Endothelial cell of umbilical vein (primary cell): ENCODE data around the gene COL16A1. TPM values are rescaled to one million over a fixed set of nuclear protein-coding genes. Genes with fewer than 3 reads are reported as not detected.

ENCODE experiments used
- BruUV-seq: library from RNA; stranded (reverse); fragments of 400-500 nt; replicated peaks from 2 replicates; lab custom pipeline; 2021; lab: Mats Ljungman, UMichigan
- CTCF ChIA-PET: fragments of 300-600, 350-600 bp; sonication (Branson Sonifier 250); formaldehyde crosslinking; loops from one replicate; lab custom pipeline; 2021; ENCODE audit warnings: antibody characterized with exemption, inconsistent platforms; lab: Charles Lee
- POLR2A ChIA-PET: fragments of 300-600, 350-600 bp; sonication (Branson Sonifier 250); formaldehyde crosslinking; loops from one replicate; lab custom pipeline; 2021; ENCODE audit warnings: antibody characterized with exemption, inconsistent platforms; lab: Charles Lee
- DNase-seq: peaks from one replicate; pipeline ENCODE4 v3.0.0-alpha.2; 2011; ENCODE audit warnings: low read depth, low spot score
- FAIRE-seq: peaks from 2 replicates; lab custom pipeline; 2011; peaks lifted over from hg19 to GRCh38; lab: Jason Lieb, UNC
- H2AFZ ChIP-seq: 2 replicates; pipeline ENCODE4 v1.6.0; 2012; ENCODE audit warnings: low read depth, low read length, control low read depth, inconsistent platforms
- H3K27ac ChIP-seq: 2 replicates; pipeline ENCODE4 v1.5.1; 2011; ENCODE audit warnings: low read depth, mild to moderate bottlenecking, control low read depth, low read length, moderate library complexity; ENCODE audit not compliant: insufficient read depth
- H3K27me3 ChIP-seq, 2 experiments: 2 replicates each; pipeline versions ENCODE4 v1.6.0 to v1.6.1; 2011; ENCODE audit warnings: low read length in 2 of 2, mixed read lengths in 1 of 2; ENCODE audit not compliant: control insufficient read depth in 2 of 2, insufficient read depth in 2 of 2
- H3K36me3 ChIP-seq, 2 experiments: 2 replicates in 1 of 2; 3 replicates in 1 of 2; pipeline ENCODE4 v1.5.1; 2011; ENCODE audit warnings: low read length in 2 of 2, mild to moderate bottlenecking in 1 of 2, moderate library complexity in 1 of 2; ENCODE audit not compliant: control insufficient read depth in 2 of 2, insufficient read depth in 2 of 2; ENCODE audit errors: extremely low read depth in 1 of 2
- H3K4me1 ChIP-seq: 3 replicates; pipeline ENCODE4 v1.5.1; 2011; ENCODE audit warnings: mild to moderate bottlenecking, low read length; ENCODE audit not compliant: control insufficient read depth, insufficient read depth; ENCODE audit errors: extremely low read depth
- H3K4me2 ChIP-seq: 2 replicates; pipeline ENCODE4 v1.6.1; 2011; ENCODE audit warnings: low read length, control low read depth, mixed read lengths; ENCODE audit not compliant: insufficient read depth
- H3K4me3 ChIP-seq, 3 experiments: fragments of 200-600 bp in 1 of 3; sonication (generic), shearing (Covaris generic) in 1 of 3; replicated peaks in 1 of 3; 2 replicates each; pipeline ENCODE4 v1.5.1; 2011 to 2016; ENCODE audit warnings: control low read depth in 3 of 3, low read length in 3 of 3, mild to moderate bottlenecking in 2 of 3, inconsistent platforms in 1 of 3, low read depth in 1 of 3, moderate library complexity in 1 of 3; ENCODE audit not compliant: insufficient read depth in 1 of 3
- H3K79me2 ChIP-seq: 2 replicates; pipeline ENCODE4 v1.6.0; 2012; ENCODE audit warnings: low read length, inconsistent platforms; ENCODE audit not compliant: control insufficient read depth, insufficient read depth
- H3K9ac ChIP-seq: replicated peaks from 2 replicates; pipeline ENCODE3; 2011; ENCODE audit warnings: low read length, control low read depth; ENCODE audit not compliant: insufficient read depth; ENCODE audit errors: extremely low read depth
- H3K9me1 ChIP-seq: replicated peaks from 3 replicates; pipeline ENCODE4 v1.6.0; 2011; ENCODE audit warnings: mild to moderate bottlenecking, low read length; ENCODE audit not compliant: control insufficient read depth, insufficient read depth; ENCODE audit errors: extremely low read depth
- H3K9me3 ChIP-seq: replicated peaks from 2 replicates; pipeline ENCODE4 v1.5.1; 2012; ENCODE audit warnings: low read length, inconsistent platforms; ENCODE audit not compliant: control insufficient read depth, insufficient read depth
- H4K20me1 ChIP-seq: replicated peaks from 2 replicates; pipeline ENCODE3; 2011; ENCODE audit warnings: mild to moderate bottlenecking, low read length; ENCODE audit not compliant: control insufficient read depth, insufficient read depth; ENCODE audit errors: extremely low read depth
- CTCF ChIP-seq, 2 donors: IDR thresholded peaks; 1 replicate in 1 of 2; 2 replicates in 1 of 2; pipeline ENCODE4 v1.5.1; 2011; ENCODE audit warnings: low read length in 2 of 2, mild to moderate bottlenecking in 2 of 2, moderate library complexity in 2 of 2, control low read depth in 1 of 2, inconsistent platforms in 1 of 2, low read depth in 1 of 2; ENCODE audit not compliant: insufficient read depth in 1 of 2; ENCODE audit errors: extremely low read depth in 1 of 2
- EZH2 ChIP-seq: IDR thresholded peaks from 2 replicates; pipeline ENCODE4 v1.6.1; 2012; ENCODE audit warnings: borderline replicate concordance, low read depth, mild to moderate bottlenecking, moderate library complexity, low read length, inconsistent platforms; ENCODE audit not compliant: severe bottlenecking
- FOS ChIP-seq: IDR thresholded peaks from 2 replicates; pipeline ENCODE4 v1.6.1; 2011; ENCODE audit warnings: mild to moderate bottlenecking, low read length, moderate library complexity, borderline replicate concordance; ENCODE audit not compliant: insufficient read depth
- GATA2 ChIP-seq: IDR thresholded peaks from 2 replicates; pipeline ENCODE4 v1.7.0; 2011; ENCODE audit warnings: low read depth, mild to moderate bottlenecking, moderate library complexity, mixed read lengths, low read length; ENCODE audit not compliant: insufficient read length, insufficient read depth
- JUN ChIP-seq: IDR thresholded peaks from 2 replicates; pipeline ENCODE4 v1.6.1; 2011; ENCODE audit warnings: borderline replicate concordance, low read depth; ENCODE audit not compliant: insufficient read length, insufficient read depth
- MAX ChIP-seq: IDR thresholded peaks from 2 replicates; pipeline ENCODE4 v1.6.1; 2011; ENCODE audit not compliant: insufficient read depth, insufficient read length
- MYC ChIP-seq: IDR thresholded peaks from one replicate; pipeline ENCODE4 v1.6.1; 2011; ENCODE audit warnings: mild to moderate bottlenecking, low read depth, low read length
- POLR2A ChIP-seq: IDR thresholded peaks from 2 replicates; pipeline ENCODE4 v1.6.1; 2012; ENCODE audit warnings: low read depth, mild to moderate bottlenecking, control low read depth, low read length
- POLR2AphosphoS5 ChIP-seq: IDR thresholded peaks from 2 replicates; pipeline ENCODE4 v1.6.1; 2012; ENCODE audit warnings: low read depth, mild to moderate bottlenecking, control low read depth, low read length, moderate library complexity; ENCODE audit not compliant: insufficient read depth
- dilution Hi-C: fragments of 300-500 bp; cut with MboI; formaldehyde crosslinking; loops from one replicate; pipeline ENCODE4 v1.15.0; 2019; ENCODE audit warnings: low sequenced_read_pairs; ENCODE audit not compliant: extremely low pct_ligation_motif_present
- intact Hi-C: fragments of 100-400 bp; cut with micrococcal nuclease; formaldehyde crosslinking; loops from one replicate; pipeline ENCODE4 v1.10.0; 2022
- polyA plus RNA-seq, 4 experiments: library from polyadenylated mRNA; depleted of rRNA in 3 of 4; stranded (reverse) in 3 of 4; unstranded in 1 of 4; fragments of >200 nt; gene quantifications; 2 replicates each; pipeline versions ENCODE4 v1.2.1 to v1.2.3, GENCODE V29; 2011 to 2012; ENCODE audit warnings: missing spikeins in 1 of 4
- total RNA-seq: library from RNA; stranded (reverse); gene quantifications from 2 replicates; pipeline ENCODE4 v1.2.3, GENCODE V29; 2021

The COL16A1 gene
- total and polyA plus RNA-seq, 2 donors (not counting 3 experiments of a cell fraction or from before 2014, with no cell fraction given): 0.68 to 1.2 TPM

GRCh38 chr1:31648190-31648589, 55.6 kb downstream of the COL16A1 start:
- DNase-seq (no peak), FAIRE-seq (no peak)
- CTCF ChIA-PET: interaction anchor here (0.7 kb wide), 1 partner anchor 190 kb away, joined by 4 read pairs; no protein-coding TSS in a partner anchor
- H3K9me3 ChIP-seq: no peaks in the 10 kb centered on the region
- H2AFZ ChIP-seq: no peak overlapping the region
- no peaks in the 10 kb centered on the region for H4K20me1 ChIP-seq
- H3K27me3 ChIP-seq: no peaks in the 10 kb centered on the region
- dilution Hi-C loops: no loop called here
- no peak overlapping the region for H3K27ac ChIP-seq
- intact Hi-C loops: loop anchor here (10.0 kb wide), 1 partner anchor 287 kb away; the partner anchor contains the start of gene PTP4A2
- H3K79me2 ChIP-seq: peaks cover 11% of the 10 kb centered on the region
- H3K9me1 ChIP-seq: no peaks in the 10 kb centered on the region
- no TSS peak for BruUV-seq
- H3K36me3 ChIP-seq: no peaks in the 10 kb centered on the region
- H3K4me3 ChIP-seq: no peak overlapping the region
- peaks cover 14% of the 10 kb centered on the region for H3K4me1 ChIP-seq
- no peak for TF ChIP-seq GATA2
- no peak for TF ChIP-seq MYC
- TF ChIP-seq EZH2: no peak
- no peak for TF ChIP-seq POLR2A
- no peak for TF ChIP-seq MAX
- no peak for TF ChIP-seq FOS
- H3K9ac ChIP-seq: no peak overlapping the region
- H3K4me2 ChIP-seq: no peak overlapping the region
- POLR2A ChIA-PET: no interaction called here

DNA sequence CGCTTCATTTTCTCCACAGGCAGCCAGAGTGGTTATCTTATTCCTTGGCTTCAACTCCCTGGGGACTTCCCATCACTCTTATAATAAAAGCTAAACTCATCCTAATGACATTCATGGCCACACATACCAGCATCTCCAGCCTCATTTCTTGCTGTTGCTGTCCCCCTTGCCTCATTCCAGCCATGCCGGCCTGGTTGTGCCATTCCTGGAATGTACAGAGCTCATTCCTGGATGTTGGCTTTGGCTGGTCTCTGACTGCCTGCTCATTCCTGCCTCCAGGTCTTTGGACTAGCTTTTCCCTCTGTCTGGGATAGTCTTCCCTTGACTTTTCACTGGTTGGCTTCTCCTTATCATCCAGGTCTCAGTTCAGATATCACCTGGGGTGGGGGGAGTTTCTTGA, 56.7 kb downstream of the COL16A1 start:
- no peak overlapping the region for H3K4me3 ChIP-seq
- H3K36me3 ChIP-seq: no peaks in the 10 kb centered on the region
- dilution Hi-C loops (no loop called here), intact Hi-C loops (loop anchor here (10.0 kb wide), 1 partner anchor 288 kb away; the partner anchor contains the start of gene PTP4A2)
- no TSS peak for BruUV-seq
- no peak overlapping the region for H3K4me2 ChIP-seq
- DNase-seq (no peak), FAIRE-seq (no peak)
- peaks cover 14% of the 10 kb centered on the region for H3K4me1 ChIP-seq
- TF ChIP-seq POLR2AphosphoS5 (no peak), CTCF (IDR thresholded peaks at IDR 0.05; ENCODE audit: extremely low read depth in 1 of 2, insufficient read depth in 1 of 2, low read depth in 1 of 2, low read length in 2 of 2) (no peak), POLR2A (no peak), FOS (no peak), EZH2 (no peak), MAX (no peak), GATA2 (no peak), JUN (no peak), MYC (no peak)
- H3K9me1 ChIP-seq: no peaks in the 10 kb centered on the region
- H2AFZ ChIP-seq: no peak overlapping the region
- H3K27ac ChIP-seq: no peak overlapping the region
- peaks cover 20% of the 10 kb centered on the region for H3K79me2 ChIP-seq
- no peaks in the 10 kb centered on the region for H3K27me3 ChIP-seq
- no peaks in the 10 kb centered on the region for H4K20me1 ChIP-seq
- no peak overlapping the region for H3K9ac ChIP-seq
- ChIA-PET CTCF (interaction anchor here (1.0 to 1.7 kb wide), 3 partner anchors 10 to 98 kb away, joined by 3 read pairs; no protein-coding TSS in a partner anchor), POLR2A (no interaction called here)
- H3K9me3 ChIP-seq: no peaks in the 10 kb centered on the region
